Peyer's patch (tissue), 4 donors: Measurements from ENCODE around the gene ARHGAP27.

Source experiments
- POLR2A ChIP-seq, 2 donors: fragments of 450-650 bp; IDR thresholded peaks; one replicate each; pipeline ENCODE4 v1.5.1; 2017; ENCODE audit warnings: antibody characterized with exemption in 2 of 2, mild to moderate bottlenecking in 2 of 2, moderate library complexity in 2 of 2
- TF ChIP-seq, protein P1 (sequence below), 6 experiments: fragments of 450-650 bp in 4 of 6; fragments of 200-600 bp in 2 of 6; sonication (generic) in 1 of 6; IDR thresholded peaks; one replicate each; pipeline ENCODE4 v1.5.1; 2017 to 2019; ENCODE audit warnings: antibody characterized with exemption in 6 of 6, mild to moderate bottlenecking in 3 of 6, moderate library complexity in 1 of 6

DNA sequence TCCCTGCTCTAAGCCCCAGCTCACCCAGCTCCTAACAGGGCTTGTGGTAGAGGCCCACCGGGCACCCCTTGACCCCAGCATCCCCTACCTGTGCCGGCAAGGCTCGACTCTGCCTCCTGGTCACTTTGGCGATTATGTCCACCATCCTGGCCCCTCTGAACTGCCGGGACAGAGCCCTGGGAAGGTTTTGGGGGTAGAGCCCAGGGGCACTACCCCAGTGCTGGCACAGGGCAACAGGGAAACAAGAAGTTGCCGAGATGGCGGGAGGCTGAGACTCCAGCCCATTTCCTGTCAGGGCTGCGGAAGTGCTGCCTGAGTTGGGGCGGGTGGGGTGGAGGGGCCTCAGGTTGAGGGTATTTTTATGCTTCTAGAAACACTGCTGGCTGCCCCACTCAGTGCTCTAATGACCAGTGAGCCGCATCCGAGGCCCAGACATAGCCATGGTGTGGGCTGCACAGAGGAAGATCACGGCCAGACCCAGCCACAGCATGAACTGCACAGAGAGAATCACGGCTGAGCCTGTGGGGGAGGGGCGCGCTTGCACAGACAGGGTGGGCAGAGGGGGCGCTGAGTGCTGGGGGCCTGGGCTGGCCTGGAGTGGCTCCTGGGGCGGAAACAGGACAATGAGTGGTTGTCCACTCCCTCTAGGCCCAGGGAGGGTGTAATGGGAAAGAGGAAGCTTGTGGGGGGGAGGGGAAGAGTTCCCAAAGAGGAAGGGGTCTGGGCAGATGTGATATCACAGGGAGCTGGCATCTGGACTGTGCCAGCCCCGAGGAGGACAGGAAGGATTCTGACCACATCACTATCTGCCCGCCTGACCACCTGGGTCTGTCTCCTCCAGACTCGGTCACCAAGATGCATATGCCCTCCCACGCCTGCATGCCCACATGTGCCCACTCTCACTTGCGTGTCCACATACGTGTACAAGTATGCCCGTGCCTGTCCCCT, 22.3 kb downstream of the ARHGAP27 start:
- TF ChIP-seq POLR2A (IDR thresholded peaks at IDR 0.05) = no peak
- TF ChIP-seq, protein P1, sequence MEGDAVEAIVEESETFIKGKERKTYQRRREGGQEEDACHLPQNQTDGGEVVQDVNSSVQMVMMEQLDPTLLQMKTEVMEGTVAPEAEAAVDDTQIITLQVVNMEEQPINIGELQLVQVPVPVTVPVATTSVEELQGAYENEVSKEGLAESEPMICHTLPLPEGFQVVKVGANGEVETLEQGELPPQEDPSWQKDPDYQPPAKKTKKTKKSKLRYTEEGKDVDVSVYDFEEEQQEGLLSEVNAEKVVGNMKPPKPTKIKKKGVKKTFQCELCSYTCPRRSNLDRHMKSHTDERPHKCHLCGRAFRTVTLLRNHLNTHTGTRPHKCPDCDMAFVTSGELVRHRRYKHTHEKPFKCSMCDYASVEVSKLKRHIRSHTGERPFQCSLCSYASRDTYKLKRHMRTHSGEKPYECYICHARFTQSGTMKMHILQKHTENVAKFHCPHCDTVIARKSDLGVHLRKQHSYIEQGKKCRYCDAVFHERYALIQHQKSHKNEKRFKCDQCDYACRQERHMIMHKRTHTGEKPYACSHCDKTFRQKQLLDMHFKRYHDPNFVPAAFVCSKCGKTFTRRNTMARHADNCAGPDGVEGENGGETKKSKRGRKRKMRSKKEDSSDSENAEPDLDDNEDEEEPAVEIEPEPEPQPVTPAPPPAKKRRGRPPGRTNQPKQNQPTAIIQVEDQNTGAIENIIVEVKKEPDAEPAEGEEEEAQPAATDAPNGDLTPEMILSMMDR (IDR thresholded peaks at IDR 0.05) = no peak
